ENCODE measurements around the gene KMT2D.

DNA sequence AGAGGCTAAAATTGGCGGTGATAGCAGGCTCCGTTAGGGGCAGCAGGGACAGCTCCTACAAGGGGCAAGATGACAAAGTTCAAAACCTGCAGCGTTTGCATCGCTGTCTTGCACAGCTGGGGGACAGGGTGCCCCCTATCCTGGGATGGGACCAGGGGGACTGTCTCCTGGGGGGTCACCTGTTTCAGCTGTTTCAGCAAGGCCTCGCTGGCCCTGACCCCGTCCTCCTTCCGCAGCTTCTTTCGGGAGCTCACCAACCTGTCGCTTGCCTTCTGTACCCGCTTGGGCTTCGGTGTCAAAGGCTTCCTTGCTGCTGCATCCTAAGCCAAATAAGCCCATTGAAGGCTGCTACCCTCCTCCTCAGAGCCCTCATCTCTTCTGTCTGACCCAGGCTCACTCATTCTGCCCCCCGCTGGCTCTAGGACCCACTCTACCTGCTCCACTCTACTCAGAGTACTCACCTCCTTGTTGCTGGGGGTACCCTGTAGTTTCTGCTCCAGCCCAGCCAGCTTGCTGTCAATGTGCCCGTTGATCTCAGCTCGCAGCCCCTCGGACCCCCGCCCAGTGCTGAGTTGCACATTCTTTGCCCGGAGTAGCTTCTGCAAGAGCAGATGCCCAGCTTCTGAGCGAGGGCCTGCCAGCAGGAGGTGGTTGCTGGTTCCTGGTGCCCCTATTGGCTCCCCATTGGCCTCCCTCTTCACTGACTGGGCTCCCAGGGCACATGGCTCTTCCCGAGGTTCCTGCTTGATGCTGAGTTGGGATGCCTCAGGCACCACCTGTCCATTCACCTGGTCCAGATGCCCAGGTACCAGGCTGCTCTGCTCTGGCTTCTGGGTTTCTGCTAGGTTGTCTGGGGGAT is 29.7 kb downstream of the KMT2D start:
- TF ChIP-seq, protein P1, sequence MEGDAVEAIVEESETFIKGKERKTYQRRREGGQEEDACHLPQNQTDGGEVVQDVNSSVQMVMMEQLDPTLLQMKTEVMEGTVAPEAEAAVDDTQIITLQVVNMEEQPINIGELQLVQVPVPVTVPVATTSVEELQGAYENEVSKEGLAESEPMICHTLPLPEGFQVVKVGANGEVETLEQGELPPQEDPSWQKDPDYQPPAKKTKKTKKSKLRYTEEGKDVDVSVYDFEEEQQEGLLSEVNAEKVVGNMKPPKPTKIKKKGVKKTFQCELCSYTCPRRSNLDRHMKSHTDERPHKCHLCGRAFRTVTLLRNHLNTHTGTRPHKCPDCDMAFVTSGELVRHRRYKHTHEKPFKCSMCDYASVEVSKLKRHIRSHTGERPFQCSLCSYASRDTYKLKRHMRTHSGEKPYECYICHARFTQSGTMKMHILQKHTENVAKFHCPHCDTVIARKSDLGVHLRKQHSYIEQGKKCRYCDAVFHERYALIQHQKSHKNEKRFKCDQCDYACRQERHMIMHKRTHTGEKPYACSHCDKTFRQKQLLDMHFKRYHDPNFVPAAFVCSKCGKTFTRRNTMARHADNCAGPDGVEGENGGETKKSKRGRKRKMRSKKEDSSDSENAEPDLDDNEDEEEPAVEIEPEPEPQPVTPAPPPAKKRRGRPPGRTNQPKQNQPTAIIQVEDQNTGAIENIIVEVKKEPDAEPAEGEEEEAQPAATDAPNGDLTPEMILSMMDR (IDR thresholded peaks at IDR 0.05; ENCODE audit: low read depth, low read length) = no peak
- no peak for TF ChIP-seq EZH2phosphoT487 (IDR thresholded peaks at IDR 0.05; ENCODE audit: low read depth)

All from OCI-LY3 (cell line).